Activated B cell treated with CpG ODN at 0.5 μM for 24 hours (primary cell): ENCODE results near the gene HMMR. TPM values are rescaled to one million over a fixed set of nuclear protein-coding genes. Genes with fewer than 3 reads are reported as not detected.

Experiments used
- ATAC-seq: fragments of 200-7000 bp; cut with Tn5 transposase; one replicate; pipeline ENCODE4 v1.10.0; 2021; ENCODE audit warnings: low read depth, mild to moderate bottlenecking, moderate library complexity
- CTCF ChIA-PET: fragments of 350-600 bp; sonication (Branson Sonifier 250); formaldehyde crosslinking; loops from one replicate; lab custom pipeline; 2021; ENCODE audit warnings: antibody characterized with exemption; lab: Charles Lee
- POLR2A ChIA-PET: fragments of 350-600 bp; sonication (Branson Sonifier 250); formaldehyde crosslinking; loops from one replicate; lab custom pipeline; 2021; ENCODE audit warnings: antibody characterized with exemption; lab: Charles Lee
- DNase-seq: peaks from one replicate; pipeline ENCODE4 v3.0.0; 2022
- H3K27ac Mint-ChIP-seq: one replicate; pipeline ENCODE4 v1.8.0; 2020; ENCODE audit warnings: mixed read lengths
- H3K27me3 Mint-ChIP-seq: one replicate; pipeline ENCODE4 v1.8.0; 2021; ENCODE audit warnings: mixed read lengths
- H3K36me3 Mint-ChIP-seq: one replicate; pipeline ENCODE4 v1.8.0; 2021; ENCODE audit warnings: low read depth, mixed read lengths
- H3K4me1 Mint-ChIP-seq: one replicate; pipeline ENCODE4 v1.8.0; 2021; ENCODE audit warnings: mixed read lengths
- H3K4me3 Mint-ChIP-seq: one replicate; pipeline ENCODE4 v1.8.0; 2020; ENCODE audit warnings: mild to moderate bottlenecking, mixed read lengths
- H3K9me3 Mint-ChIP-seq: one replicate; pipeline ENCODE4 v1.8.0; 2020; ENCODE audit warnings: mixed read lengths
- CTCF ChIP-seq: fragments of 200-600 bp; IDR thresholded peaks from one replicate; pipeline ENCODE4 v1.8.0; 2022; ENCODE audit warnings: antibody characterized with exemption, mild to moderate bottlenecking
- intact Hi-C: fragments of 100-400 bp; cut with micrococcal nuclease; formaldehyde crosslinking; loops from one replicate; pipeline ENCODE4 v1.15.1; 2024
- total RNA-seq: library from RNA; stranded (reverse); gene quantifications from 2 replicates; pipeline ENCODE4 v1.2.3, GENCODE V29; 2022

Gene HMMR
- total RNA-seq, 1 donor from 2014 or later, result 3.3 TPM

- Mint-ChIP-seq H3K27ac (no peak overlapping the region), H3K4me1 (peaks cover 7% of the 10 kb centered on the region), H3K27me3 (no peaks in the 10 kb centered on the region), H3K36me3 (peaks cover 5% of the 10 kb centered on the region), H3K9me3 (peaks cover 2% of the 10 kb centered on the region), H3K4me3 (no peak overlapping the region)
- DNase-seq (no peak), ATAC-seq (no peak)
- ChIA-PET CTCF (no interaction called here), POLR2A (no interaction called here)
- TF ChIP-seq CTCF, result no peak
- intact Hi-C loops, result no loop called here
These were observed 69.3 kb downstream of the HMMR start for GRCh38 chr5:163529698-163530097.

DNA sequence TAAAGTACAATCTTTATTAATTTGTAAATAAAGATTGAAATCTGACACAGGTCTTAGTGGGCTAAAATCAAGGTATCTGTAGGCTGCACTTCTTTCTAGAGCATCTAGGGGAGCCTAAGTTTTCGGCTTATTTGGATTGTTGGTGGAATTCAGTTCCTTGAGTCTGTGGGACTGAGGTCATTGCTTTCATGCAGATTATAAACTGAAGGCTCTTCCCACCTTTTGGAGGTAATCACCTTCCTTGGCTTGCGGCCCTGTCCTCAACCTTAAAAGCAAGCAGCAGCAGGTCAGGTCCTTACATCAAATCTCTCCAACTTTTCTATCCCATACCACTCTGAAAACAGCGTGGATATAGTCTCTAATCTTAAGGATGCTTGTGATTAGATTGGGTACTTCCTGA, 70.8 kb downstream of the HMMR start:
- no peak for ATAC-seq
- H3K4me1 Mint-ChIP-seq, result peaks cover 21% of the 10 kb centered on the region
- no peaks in the 10 kb centered on the region for H3K36me3 Mint-ChIP-seq
- intact Hi-C loops, result no loop called here
- no peaks in the 10 kb centered on the region for H3K27me3 Mint-ChIP-seq
- TF ChIP-seq CTCF, result no peak
- CTCF ChIA-PET, result no interaction called here
- H3K27ac Mint-ChIP-seq, result no peak overlapping the region
- DNase-seq, result no peak
- H3K9me3 Mint-ChIP-seq, result no peaks in the 10 kb centered on the region
- no peak overlapping the region for H3K4me3 Mint-ChIP-seq
- POLR2A ChIA-PET, result no interaction called here

DNA sequence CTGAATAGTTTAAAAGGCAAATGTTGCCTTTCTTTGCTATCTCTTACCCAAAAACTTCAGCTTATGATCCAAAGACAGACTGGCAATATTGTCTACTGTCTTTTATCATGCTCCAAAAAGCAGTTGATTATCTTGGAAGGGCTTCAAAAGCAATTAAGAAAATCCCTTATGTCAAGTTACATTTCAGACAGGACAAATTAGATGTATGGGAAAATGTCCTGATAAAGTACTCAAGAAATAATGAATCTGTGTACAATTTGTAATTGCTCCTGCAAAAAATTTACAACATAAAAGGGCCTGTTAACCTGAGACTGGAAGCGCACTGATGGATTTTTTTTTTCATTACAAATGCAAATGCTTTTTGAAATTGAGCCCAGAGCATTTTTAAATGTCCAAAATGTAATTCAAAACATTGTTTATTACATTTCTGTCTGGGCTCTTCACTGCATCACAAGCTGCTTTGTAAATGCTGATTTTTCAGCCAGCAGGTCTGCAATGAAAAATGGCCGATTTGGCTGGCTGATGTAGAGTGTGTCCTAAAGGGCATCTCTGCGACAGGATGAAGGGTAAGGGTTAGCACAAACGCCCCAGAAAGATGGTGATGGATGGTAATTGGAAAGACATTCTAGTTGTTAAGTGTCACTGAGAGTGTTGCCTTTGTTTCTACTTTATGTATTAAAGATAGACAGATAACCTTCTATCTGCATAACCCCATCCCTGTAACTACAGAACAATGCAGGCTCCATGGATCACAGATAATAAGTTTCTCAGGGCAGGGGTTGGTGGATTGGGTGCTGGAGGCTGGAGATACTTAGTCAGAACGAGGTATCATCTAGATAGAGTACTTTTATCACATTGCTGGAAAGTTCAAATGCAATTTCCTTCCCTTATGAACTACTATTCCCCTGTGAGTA, 72.0 kb downstream of the HMMR start:
- ChIA-PET CTCF (no interaction called here), POLR2A (no interaction called here)
- intact Hi-C loops, result no loop called here
- no peaks in the 10 kb centered on the region for H3K36me3 Mint-ChIP-seq
- no peaks in the 10 kb centered on the region for H3K27me3 Mint-ChIP-seq
- no peak overlapping the region for H3K4me3 Mint-ChIP-seq
- H3K4me1 Mint-ChIP-seq, result peaks cover 31% of the 10 kb centered on the region
- no peak for DNase-seq
- no peak for ATAC-seq
- no peaks in the 10 kb centered on the region for H3K9me3 Mint-ChIP-seq
- no peak overlapping the region for H3K27ac Mint-ChIP-seq
- TF ChIP-seq CTCF, result no peak

DNA sequence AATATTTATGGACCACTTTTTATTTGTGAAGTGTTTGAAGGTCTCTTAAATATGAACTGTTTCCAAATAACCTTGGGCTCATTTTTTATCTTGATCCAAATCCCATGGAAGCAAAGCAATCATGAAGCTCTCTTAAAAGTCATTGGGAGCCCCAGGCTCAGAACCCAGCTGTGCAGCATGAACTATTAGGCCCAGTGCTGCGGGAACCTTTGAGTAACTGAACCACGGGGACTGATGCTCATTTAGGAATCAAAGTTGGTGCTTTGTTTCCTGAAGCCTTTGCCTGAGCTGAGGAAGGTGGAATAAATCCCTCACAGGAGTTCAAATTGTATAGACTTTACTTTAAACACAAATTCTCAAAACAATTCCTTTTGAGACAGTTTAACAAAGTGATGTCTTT, 72.8 kb downstream of the HMMR start:
- Mint-ChIP-seq H3K4me3 (no peak overlapping the region), H3K36me3 (no peaks in the 10 kb centered on the region), H3K27ac (no peak overlapping the region), H3K4me1 (peaks cover 34% of the 10 kb centered on the region), H3K27me3 (no peaks in the 10 kb centered on the region), H3K9me3 (no peaks in the 10 kb centered on the region)
- DNase-seq (no peak), ATAC-seq (no peak)
- ChIA-PET POLR2A (no interaction called here), CTCF (no interaction called here)
- no peak for TF ChIP-seq CTCF
- intact Hi-C loops, result no loop called here

- intact Hi-C loops, result no loop called here
- peak overlapping the region; percentile 44 for H3K27ac Mint-ChIP-seq
- ATAC-seq (no peak), DNase-seq (no peak)
- no peaks in the 10 kb centered on the region for H3K36me3 Mint-ChIP-seq
- peak overlapping the region; percentile 49 for H3K4me3 Mint-ChIP-seq
- H3K4me1 Mint-ChIP-seq, result peaks cover 34% of the 10 kb centered on the region
- no peaks in the 10 kb centered on the region for H3K9me3 Mint-ChIP-seq
- H3K27me3 Mint-ChIP-seq, result no peaks in the 10 kb centered on the region
- TF ChIP-seq CTCF, result no peak
- CTCF ChIA-PET, result no interaction called here
- POLR2A ChIA-PET, result interaction anchor here (0.9 kb wide), 1 partner anchor 27 kb away, joined by 3 read pairs; no protein-coding TSS in a partner anchor
These were observed 74.2 kb downstream of the HMMR start for GRCh38 chr5:163534492-163535094.
